Esophagus squamous epithelium (tissue), 5 donors: ENCODE results near the gene SNX27. TPM values are rescaled to one million over a fixed set of nuclear protein-coding genes. Genes with fewer than 3 reads are reported as not detected.

Source experiments
- DNase-seq: peaks from one replicate; lab custom pipeline; 2025; lab: John Stamatoyannopoulos, UW
- H3K27ac ChIP-seq, 4 donors: fragments of 200-600 bp; sonication (generic); one replicate each; pipeline ENCODE4 v1.5.1; 2016 to 2019; ENCODE audit warnings: mild to moderate bottlenecking in 1 of 4
- H3K27me3 ChIP-seq, 4 donors: fragments of 200-600 bp; sonication (generic); 1 replicate in 3 of 4; 2 replicates in 1 of 4; pipeline versions ENCODE4 v1.5.1 to v1.6.0; 2017 to 2021; ENCODE audit warnings: antibody characterized with exemption in 1 of 4
- H3K36me3 ChIP-seq, 3 donors: fragments of 200-600 bp; sonication (generic); one replicate each; pipeline ENCODE4 v1.5.1; 2016 to 2019
- H3K4me1 ChIP-seq, 3 donors: fragments of 200-600 bp; sonication (generic); one replicate each; pipeline ENCODE4 v1.5.1; 2017 to 2019
- H3K4me3 ChIP-seq, 4 donors: fragments of 200-600 bp; sonication (generic); 1 replicate in 3 of 4; 2 replicates in 1 of 4; pipeline ENCODE4 v1.5.1; 2016 to 2019; ENCODE audit warnings: mild to moderate bottlenecking in 2 of 4, moderate library complexity in 1 of 4
- H3K9me3 ChIP-seq, 3 donors: fragments of 200-600 bp; sonication (generic); one replicate each; pipeline ENCODE4 v1.5.1; 2016 to 2019
- POLR2A ChIP-seq, 4 donors: fragments of 450-650 bp; IDR thresholded peaks; one replicate each; pipeline ENCODE4 v1.6.1; 2017; ENCODE audit warnings: antibody characterized with exemption in 4 of 4, mild to moderate bottlenecking in 4 of 4, moderate library complexity in 3 of 4
- WGBS, 2 donors: methylation state at CpG; one replicate each; pipeline ENCODE4 v1.1.5; 2018; 5-methylcytosine and 5-hydroxymethylcytosine counted together
- intact Hi-C: fragments of 100-400 bp; cut with DNase I; formaldehyde crosslinking; loops from one replicate; pipeline ENCODE4 v1.15.0; 2022
- small RNA-seq, 4 donors: library from RNA; depleted of rRNA; stranded (forward); fragments of <200 nt; gene quantifications; one replicate each; pipeline ENCODE3, GENCODE V24; 2016
- total RNA-seq, 4 donors: library from RNA; depleted of rRNA; stranded (reverse); fragments of >200 nt; gene quantifications; one replicate each; pipeline ENCODE4 v1.1.0, GENCODE V29; 2016
- TF ChIP-seq, protein P1 (sequence below), 6 experiments: fragments of 450-650 bp in 4 of 6; fragments of 200-600 bp in 2 of 6; sonication (generic) in 2 of 6; IDR thresholded peaks; one replicate each; pipeline ENCODE4 v1.5.1; 2016 to 2019; ENCODE audit warnings: antibody characterized with exemption in 6 of 6, mild to moderate bottlenecking in 4 of 6, moderate library complexity in 4 of 6
- donor health status: DM: yes; HTN: yes; CAD: no.

The SNX27 gene
- total RNA-seq, 4 donors from 2014 or later = 15.0 to 30.3 (median 17.3) TPM

DNA sequence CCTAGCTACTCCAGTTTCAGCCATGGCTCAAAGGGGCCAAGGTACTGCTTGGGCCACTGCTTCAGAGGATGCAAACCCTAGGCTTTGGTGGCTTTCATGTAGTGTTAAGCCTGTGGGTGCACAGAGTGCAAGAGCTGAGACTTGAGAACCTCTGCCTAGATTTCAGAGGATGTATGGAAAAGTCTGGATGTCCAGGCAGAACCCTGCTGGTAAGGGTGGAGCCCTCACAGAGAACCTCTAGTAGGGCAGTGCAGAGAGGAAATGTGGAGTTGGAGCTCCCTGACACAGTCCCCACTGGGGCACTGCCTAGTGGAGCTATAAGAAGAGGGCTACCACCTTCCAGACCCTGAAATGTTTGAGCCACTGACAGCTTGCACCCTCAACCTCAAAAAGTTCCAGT, 125.6 kb downstream of the SNX27 start:
- H3K4me1 ChIP-seq = peaks cover 0 to 26% (median 0%) of the 10 kb centered on the region in 3 donors
- H3K9me3 ChIP-seq = peaks cover 0 to 10% (median 9%) of the 10 kb centered on the region in 3 donors
- no peak overlapping the region for H3K4me3 ChIP-seq
- no peak overlapping the region for H3K27ac ChIP-seq
- no peaks in the 10 kb centered on the region for H3K27me3 ChIP-seq
- intact Hi-C loops = loop anchor here (10.0 kb wide), 2 partner anchors 203 to 293 kb away; no protein-coding TSS in a partner anchor
- TF ChIP-seq, protein P1, sequence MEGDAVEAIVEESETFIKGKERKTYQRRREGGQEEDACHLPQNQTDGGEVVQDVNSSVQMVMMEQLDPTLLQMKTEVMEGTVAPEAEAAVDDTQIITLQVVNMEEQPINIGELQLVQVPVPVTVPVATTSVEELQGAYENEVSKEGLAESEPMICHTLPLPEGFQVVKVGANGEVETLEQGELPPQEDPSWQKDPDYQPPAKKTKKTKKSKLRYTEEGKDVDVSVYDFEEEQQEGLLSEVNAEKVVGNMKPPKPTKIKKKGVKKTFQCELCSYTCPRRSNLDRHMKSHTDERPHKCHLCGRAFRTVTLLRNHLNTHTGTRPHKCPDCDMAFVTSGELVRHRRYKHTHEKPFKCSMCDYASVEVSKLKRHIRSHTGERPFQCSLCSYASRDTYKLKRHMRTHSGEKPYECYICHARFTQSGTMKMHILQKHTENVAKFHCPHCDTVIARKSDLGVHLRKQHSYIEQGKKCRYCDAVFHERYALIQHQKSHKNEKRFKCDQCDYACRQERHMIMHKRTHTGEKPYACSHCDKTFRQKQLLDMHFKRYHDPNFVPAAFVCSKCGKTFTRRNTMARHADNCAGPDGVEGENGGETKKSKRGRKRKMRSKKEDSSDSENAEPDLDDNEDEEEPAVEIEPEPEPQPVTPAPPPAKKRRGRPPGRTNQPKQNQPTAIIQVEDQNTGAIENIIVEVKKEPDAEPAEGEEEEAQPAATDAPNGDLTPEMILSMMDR (IDR thresholded peaks at IDR 0.05) = no peak
- TF ChIP-seq POLR2A (IDR thresholded peaks at IDR 0.05) = no peak
- no peak for DNase-seq
- H3K36me3 ChIP-seq = no peaks in the 10 kb centered on the region

- intact Hi-C loops = loop anchor here (10.0 kb wide), 2 partner anchors 205 to 295 kb away; no protein-coding TSS in a partner anchor
- Histone ChIP-seq H3K27ac (peak overlapping the region in 3 of 4 donors; percentile 64 to 69 (median 64)), H3K9me3 (peaks cover 0 to 10% (median 9%) of the 10 kb centered on the region in 3 donors), H3K36me3 (no peaks in the 10 kb centered on the region), H3K27me3 (no peaks in the 10 kb centered on the region), H3K4me3 (no peak overlapping the region), H3K4me1 (peaks cover 0 to 26% (median 0%) of the 10 kb centered on the region in 3 donors)
- 34 to 50% methylated on average over 3 of the region's 3 CpGs for WGBS, 2 donors
- TF ChIP-seq POLR2A (IDR thresholded peaks at IDR 0.05) = no peak
- TF ChIP-seq, protein P1 (IDR thresholded peaks at IDR 0.05) = peak in 2 of 6 experiments; percentile 21 to 26
- no peak for DNase-seq
Observed at GRCh38 chr1:151739590-151740355, 127.9 kb downstream of the SNX27 start.

DNA sequence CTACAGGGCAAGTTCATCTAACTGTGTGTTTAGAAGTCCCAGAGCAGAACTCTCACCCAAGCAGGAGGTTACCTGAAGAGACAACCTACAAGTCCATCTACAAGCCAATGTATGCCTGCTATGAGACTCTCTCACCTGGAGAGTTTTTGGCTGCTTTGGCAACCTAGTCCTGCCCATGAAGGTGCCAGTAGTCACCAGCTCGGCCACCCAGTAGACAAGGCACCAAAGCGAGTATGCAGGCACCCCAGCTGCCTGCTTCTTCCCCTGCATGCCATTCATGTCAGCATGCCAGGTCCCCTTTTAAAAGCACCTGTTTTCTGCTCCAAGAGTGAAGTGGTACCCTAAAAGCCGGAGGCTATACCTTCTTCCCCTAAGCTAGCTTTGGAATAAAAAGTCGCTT, 129.7 kb downstream of the SNX27 start:
- Histone ChIP-seq H3K4me3 (no peak overlapping the region), H3K4me1 (peaks cover 0 to 20% (median 0%) of the 10 kb centered on the region in 3 donors), H3K36me3 (no peaks in the 10 kb centered on the region), H3K9me3 (peaks cover 0 to 10% (median 9%) of the 10 kb centered on the region in 3 donors), H3K27ac (no peak overlapping the region), H3K27me3 (no peaks in the 10 kb centered on the region)
- WGBS, 2 donors = 87 to 93% methylated on average over 3 to 4 of the region's 4 CpGs
- no peak for DNase-seq
- intact Hi-C loops = no loop called here
- TF ChIP-seq POLR2A (IDR thresholded peaks at IDR 0.05) = no peak
- TF ChIP-seq, protein P1 (IDR thresholded peaks at IDR 0.05) = no peak

Small RNA genes within 50 kb of the gene (small RNA-seq; reads per million reads assigned to genes)
- gene RNU6-1062P (0 to 0.74 (median 0.07) reads per million in 4 donors), gene RNU6-662P (0 reads per million in 4 donors)

Other genes with a start within 250 kb of the SNX27 start
- gene SELENBP1, start 239.3 kb upstream of the SNX27 start, total RNA-seq = 10 to 100 TPM in 3 of 4 donors, 1 to 10 TPM in 1; 6.3 to 38.3 (median 28.3) TPM
- 100 to 1,000 TPM; 114 to 203 (median 186) TPM for gene PSMB4, start 212.5 kb upstream of the SNX27 start, total RNA-seq
- gene POGZ, start 152.6 kb upstream of the SNX27 start, total RNA-seq = 10 to 100 TPM; 16.1 to 45.6 (median 30.4) TPM
- gene CGN, start 100.7 kb upstream of the SNX27 start, total RNA-seq = 10 to 100 TPM in 3 of 4 donors, 1 to 10 TPM in 1; 3.3 to 26.1 (median 15.1) TPM
- gene TUFT1, start 71.7 kb upstream of the SNX27 start, total RNA-seq = 10 to 100 TPM; 18.1 to 41.8 (median 32.8) TPM
- gene CELF3, start 104.8 kb downstream of the SNX27 start, total RNA-seq = under 1 TPM in 1 of 4 donors, not detected in 3; 0.19 TPM
- not detected for gene RIIAD1, start 109.5 kb downstream of the SNX27 start, total RNA-seq
- gene MRPL9, start 151.4 kb downstream of the SNX27 start, total RNA-seq = 10 to 100 TPM; 49.1 to 56.3 (median 52.6) TPM
- 1 to 10 TPM; 1.1 to 5.3 (median 2.3) TPM for gene TDRKH, start 178.4 kb downstream of the SNX27 start, total RNA-seq
- gene LINGO4, start 193.4 kb downstream of the SNX27 start, total RNA-seq = under 1 TPM in 1 of 4 donors, not detected in 3; 0.19 TPM
- gene RORC, start 219.8 kb downstream of the SNX27 start, total RNA-seq = 10 to 100 TPM in 1 of 4 donors, 1 to 10 TPM in 2, under 1 TPM in 1; 0.75 to 11.5 (median 5.3) TPM
- under 1 TPM in 2 of 4 donors, not detected in 2; 0.22 to 0.38 TPM for gene C2CD4D, start 227.8 kb downstream of the SNX27 start, total RNA-seq
- 1 to 10 TPM in 1 of 4 donors, under 1 TPM in 1, not detected in 2; 0.76 to 1.7 TPM for gene THEM5, start 241.7 kb downstream of the SNX27 start, total RNA-seq